ENCODE results near the gene POPDC2.
A peak's percentile ranks its signal among the peaks of the same experiment; 100 is the strongest.

POPDC2 gene

DNA sequence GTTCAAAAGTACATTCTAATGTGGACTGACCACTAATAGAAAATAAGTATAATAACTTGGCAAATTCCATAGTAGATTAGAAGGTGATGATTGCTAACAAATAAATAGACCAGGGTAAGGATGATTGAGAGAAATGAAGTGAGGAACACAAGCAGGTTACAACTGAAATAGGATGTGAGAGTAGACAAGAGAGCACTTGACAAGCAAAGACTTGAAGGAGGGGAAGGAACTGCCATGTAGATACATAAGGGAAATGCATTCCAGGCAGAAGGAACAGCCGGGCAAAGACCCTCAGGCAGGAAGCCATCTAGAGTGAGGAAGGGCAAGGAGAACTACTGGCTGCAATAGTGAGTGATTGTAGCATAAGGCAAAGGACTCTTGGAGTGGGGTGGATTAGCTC, 57.7 kb downstream of the POPDC2 start:
- H3K4me3 ChIP-seq (ENCODE audit: low read depth, low read length), result no peak overlapping the region
- TF ChIP-seq, protein P1, sequence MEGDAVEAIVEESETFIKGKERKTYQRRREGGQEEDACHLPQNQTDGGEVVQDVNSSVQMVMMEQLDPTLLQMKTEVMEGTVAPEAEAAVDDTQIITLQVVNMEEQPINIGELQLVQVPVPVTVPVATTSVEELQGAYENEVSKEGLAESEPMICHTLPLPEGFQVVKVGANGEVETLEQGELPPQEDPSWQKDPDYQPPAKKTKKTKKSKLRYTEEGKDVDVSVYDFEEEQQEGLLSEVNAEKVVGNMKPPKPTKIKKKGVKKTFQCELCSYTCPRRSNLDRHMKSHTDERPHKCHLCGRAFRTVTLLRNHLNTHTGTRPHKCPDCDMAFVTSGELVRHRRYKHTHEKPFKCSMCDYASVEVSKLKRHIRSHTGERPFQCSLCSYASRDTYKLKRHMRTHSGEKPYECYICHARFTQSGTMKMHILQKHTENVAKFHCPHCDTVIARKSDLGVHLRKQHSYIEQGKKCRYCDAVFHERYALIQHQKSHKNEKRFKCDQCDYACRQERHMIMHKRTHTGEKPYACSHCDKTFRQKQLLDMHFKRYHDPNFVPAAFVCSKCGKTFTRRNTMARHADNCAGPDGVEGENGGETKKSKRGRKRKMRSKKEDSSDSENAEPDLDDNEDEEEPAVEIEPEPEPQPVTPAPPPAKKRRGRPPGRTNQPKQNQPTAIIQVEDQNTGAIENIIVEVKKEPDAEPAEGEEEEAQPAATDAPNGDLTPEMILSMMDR (conservative IDR thresholded peaks at IDR 0.05; ENCODE audit: low read depth, low read length), result no peak
- DNase-seq (ENCODE audit: low read depth), result no peak

DNA sequence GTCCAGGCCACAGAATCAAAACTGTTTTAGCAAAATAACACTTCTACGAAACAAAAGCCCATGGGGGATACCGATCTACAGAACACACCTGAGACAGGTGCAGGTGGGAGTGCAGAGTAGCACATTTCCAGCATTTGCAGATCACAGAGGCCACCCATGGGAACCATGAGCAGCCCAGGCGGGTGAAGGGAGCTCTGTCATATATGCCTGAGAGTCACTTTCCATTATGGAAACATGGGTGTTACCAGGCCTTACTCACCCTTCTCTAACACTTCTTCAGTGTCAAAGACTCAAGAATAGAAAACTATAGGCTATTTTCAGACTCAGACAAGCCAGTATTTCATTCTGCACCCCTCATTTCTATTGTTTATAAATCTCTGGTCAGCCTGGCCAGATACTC, 59.2 kb downstream of the POPDC2 start:
- TF ChIP-seq, protein P1 (conservative IDR thresholded peaks at IDR 0.05; ENCODE audit: low read depth, low read length), result no peak
- no peak overlapping the region for H3K4me3 ChIP-seq (ENCODE audit: low read depth, low read length)
- no peak for DNase-seq (ENCODE audit: low read depth)

DNA sequence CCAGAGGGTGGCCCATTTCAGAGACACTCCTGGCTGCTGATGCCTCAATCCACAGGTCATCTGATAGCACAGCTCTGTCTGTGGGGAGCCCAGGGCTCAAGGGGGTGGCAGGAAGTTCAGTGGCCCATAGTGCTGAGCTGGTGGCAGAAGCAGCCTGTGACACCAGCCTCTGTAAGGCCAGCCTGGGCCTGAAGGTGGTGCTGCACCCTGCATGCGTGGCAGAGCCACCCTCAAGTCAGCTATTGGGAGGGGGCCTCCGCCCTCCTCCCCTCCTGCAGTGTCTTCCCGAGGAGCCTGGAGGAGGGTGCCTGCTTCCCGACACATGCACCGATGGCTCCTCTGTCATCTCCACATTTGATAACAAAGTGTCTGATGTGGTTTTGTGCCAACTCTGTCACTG, 59.7 kb downstream of the POPDC2 start:
- TF ChIP-seq, protein P1 (conservative IDR thresholded peaks at IDR 0.05; ENCODE audit: low read depth, low read length), result peak; percentile 46
- H3K4me3 ChIP-seq (ENCODE audit: low read depth, low read length), result no peak overlapping the region

DNA sequence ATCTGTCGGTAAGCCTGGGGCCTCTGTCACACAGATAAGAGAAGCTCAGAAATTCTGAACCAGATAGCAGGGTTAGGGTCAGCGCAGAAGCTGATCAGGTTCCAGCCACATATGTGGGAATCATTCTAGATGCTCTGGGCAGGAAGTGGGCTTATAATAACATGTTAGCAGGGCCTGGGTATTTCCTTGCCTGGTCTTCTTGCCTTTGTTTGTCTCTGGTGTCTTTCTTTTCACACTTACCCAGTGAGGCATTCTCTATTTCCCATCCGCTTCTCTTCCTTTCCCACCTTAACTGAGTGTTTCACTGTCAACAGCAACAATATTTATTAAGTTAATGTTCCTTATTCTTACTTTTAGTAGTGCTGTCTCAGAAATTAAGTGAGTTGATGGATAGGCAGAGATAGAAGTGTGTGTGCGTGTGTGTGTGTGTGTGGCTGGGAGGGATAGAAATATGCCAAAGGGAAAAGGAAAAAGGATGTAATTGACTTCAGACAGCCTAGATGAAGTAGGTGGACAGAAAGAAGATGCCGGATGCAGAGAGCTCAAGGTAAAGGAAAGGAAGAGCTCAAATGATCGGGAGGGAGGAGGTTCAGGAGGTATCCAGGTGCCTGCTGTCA, 60.7 kb downstream of the POPDC2 start:
- DNase-seq (ENCODE audit: low read depth), result no peak
- H3K4me3 ChIP-seq (ENCODE audit: low read depth, low read length), result no peak overlapping the region
- TF ChIP-seq, protein P1 (conservative IDR thresholded peaks at IDR 0.05; ENCODE audit: low read depth, low read length), result no peak

More for the DNA sequence above, 59.7 kb downstream of the POPDC2 start:
- no peak for DNase-seq (ENCODE audit: low read depth)

GRCh38 chr3:119598410-119599098, 61.8 kb downstream of the POPDC2 start:
- TF ChIP-seq, protein P1 (conservative IDR thresholded peaks at IDR 0.05; ENCODE audit: low read depth, low read length), result no peak
- H3K4me3 ChIP-seq (ENCODE audit: low read depth, low read length), result no peak overlapping the region
- DNase-seq (ENCODE audit: low read depth), result no peak

DNA sequence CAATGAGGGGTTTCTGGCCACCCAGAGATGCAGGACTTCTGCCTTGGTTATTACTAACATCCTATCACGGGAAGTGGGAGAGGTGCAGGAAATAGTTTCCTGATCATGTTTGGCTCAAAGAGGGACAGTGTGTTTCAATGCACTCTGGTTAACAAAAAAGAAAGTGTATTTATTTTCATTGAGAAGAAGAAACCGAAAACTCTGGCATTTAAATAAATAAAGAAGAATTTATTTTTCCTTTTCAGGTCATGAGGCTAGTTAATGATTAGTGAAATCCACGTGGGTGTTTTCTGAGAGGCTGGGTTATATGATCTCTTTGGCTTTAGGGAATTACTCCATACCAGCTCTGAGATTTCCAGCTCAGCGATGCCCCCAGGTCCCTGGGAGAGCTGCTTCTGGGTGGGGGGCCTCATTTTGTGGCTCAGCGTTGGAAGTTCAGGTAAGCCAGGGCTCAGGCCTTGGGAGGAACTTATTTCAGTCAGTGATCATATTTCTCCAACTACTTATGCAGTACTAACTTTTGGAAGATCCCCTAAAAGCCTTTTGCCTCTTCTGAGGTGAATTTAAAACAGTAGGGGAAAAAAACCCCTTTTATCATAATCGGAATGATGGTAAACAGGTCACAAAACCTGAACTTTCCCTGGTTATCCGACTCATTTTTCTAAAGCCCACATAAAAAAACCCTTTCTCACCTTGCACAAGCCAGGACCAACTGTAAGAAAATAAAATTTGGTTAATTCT, 62.7 kb downstream of the POPDC2 start, which contains the start of gene PLA1A:
PLA1A (plus strand) TSS at position 338 of the 741 bp plus-strand sequence; CDS start at position 367, 29 bp downstream.
- TF ChIP-seq, protein P1 (conservative IDR thresholded peaks at IDR 0.05; ENCODE audit: low read depth, low read length), result no peak
- DNase-seq (ENCODE audit: low read depth), result no peak
- no peak within 1 kb of the TSS for H3K4me3 ChIP-seq (ENCODE audit: low read depth, low read length)

Measured in choroid plexus epithelial cell (primary cell).